GM12892 (cell line): ENCODE data around the gene EXOC3L1.
A peak's percentile ranks its signal among the peaks of the same experiment; 100 is the strongest.

ENCODE experiments used
- DNase-seq: peaks from one replicate; pipeline ENCODE4 v3.0.0; 2011; ENCODE audit not compliant: insufficient read length
- FAIRE-seq: peaks from 2 replicates; lab custom pipeline; 2011; peaks lifted over from hg19 to GRCh38; lab: Jason Lieb, UNC
- POLR2A ChIP-seq: IDR thresholded peaks from 2 replicates; pipeline ENCODE4 v1.6.1; 2011; ENCODE audit warnings: low read depth, low read length, control low read depth
- POLR2AphosphoS5 ChIP-seq: IDR thresholded peaks from 2 replicates; pipeline ENCODE4 v1.6.1; 2011; ENCODE audit warnings: low read depth, low read length, control low read depth
- TAF1 ChIP-seq: IDR thresholded peaks from 2 replicates; pipeline ENCODE4 v1.6.1; 2011; ENCODE audit warnings: low read depth, mild to moderate bottlenecking, control low read depth, low read length, borderline replicate concordance

Gene EXOC3L1

GRCh38 chr16:67202956-67203493, 13.1 kb upstream of the EXOC3L1 start:
- no peak for TF ChIP-seq POLR2AphosphoS5
- TF ChIP-seq POLR2A: no peak
- TF ChIP-seq TAF1: no peak
- DNase-seq (no peak), FAIRE-seq (no peak)

DNA sequence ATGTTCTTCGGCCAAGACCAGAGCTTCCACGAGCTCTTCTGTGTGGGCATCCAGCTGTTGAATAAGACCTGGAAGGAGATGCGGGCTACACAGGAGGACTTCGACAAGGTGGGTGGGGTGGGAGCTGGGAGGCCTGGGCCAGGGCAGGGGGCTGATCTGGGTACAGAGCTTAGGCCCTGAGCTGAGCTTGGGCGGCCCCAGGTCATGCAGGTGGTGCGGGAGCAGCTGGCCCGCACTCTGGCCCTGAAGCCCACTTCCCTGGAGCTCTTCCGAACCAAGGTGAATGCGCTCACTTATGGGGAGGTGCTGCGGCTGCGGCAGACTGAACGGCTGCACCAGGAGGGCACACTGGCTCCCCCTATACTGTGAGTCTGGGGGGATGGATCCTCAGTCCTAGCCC, 12.5 kb upstream of the EXOC3L1 start:
- DNase-seq: no peak
- no peak for FAIRE-seq
- TF ChIP-seq POLR2A: no peak
- TF ChIP-seq POLR2AphosphoS5: no peak
- TF ChIP-seq TAF1: no peak

- DNase-seq (no peak), FAIRE-seq (no peak)
- TF ChIP-seq TAF1 (no peak), POLR2A (no peak), POLR2AphosphoS5 (no peak)
Observed at GRCh38 chr16:67201411-67202345, 11.7 kb upstream of the EXOC3L1 start.

DNA sequence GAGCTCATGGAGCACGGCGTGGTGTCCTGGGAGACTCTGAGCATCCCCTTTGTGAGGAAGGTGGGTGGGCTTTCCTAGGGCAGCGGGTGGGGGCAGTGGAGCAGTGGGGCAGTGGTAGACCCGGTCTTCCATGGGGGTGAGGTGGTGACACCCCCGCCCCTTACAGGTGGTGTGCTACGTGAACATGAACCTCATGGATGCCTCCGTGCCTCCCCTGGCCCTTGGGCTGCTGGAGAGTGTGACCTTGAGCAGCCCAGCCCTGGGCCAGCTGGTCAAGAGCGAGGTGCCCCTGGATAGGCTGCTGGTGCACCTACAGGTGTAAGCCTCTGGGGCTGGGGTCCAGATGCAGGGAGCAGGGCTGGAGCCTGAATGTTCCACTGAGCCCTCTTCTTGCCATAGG, 10.6 kb upstream of the EXOC3L1 start:
- TF ChIP-seq POLR2AphosphoS5 (no peak), TAF1 (no peak), POLR2A (no peak)
- no peak for DNase-seq
- FAIRE-seq: no peak

- DNase-seq: no peak
- FAIRE-seq: no peak
Observed at GRCh38 chr16:67199808-67200198, 9.9 kb upstream of the EXOC3L1 start.

GRCh38 chr16:67199011-67199807, 9.3 kb upstream of the EXOC3L1 start, which contains the start of gene ELMO3:
Gene ELMO3 (plus strand): TSS chr16:67199131. CDS start chr16:67199327, 196 bp downstream.
- DNase-seq: no peak
- FAIRE-seq: no peak
- TF ChIP-seq POLR2A: peak; percentile 26; the same call in 1 of the 2 replicates
- TF ChIP-seq POLR2AphosphoS5: no peak; the same call in 1 of the 2 replicates
- TF ChIP-seq TAF1: no peak

More at GRCh38 chr16:67199808-67200198, 9.9 kb upstream of the EXOC3L1 start:
- TF ChIP-seq POLR2A: no peak
- no peak for TF ChIP-seq POLR2AphosphoS5
- no peak for TF ChIP-seq TAF1

DNA sequence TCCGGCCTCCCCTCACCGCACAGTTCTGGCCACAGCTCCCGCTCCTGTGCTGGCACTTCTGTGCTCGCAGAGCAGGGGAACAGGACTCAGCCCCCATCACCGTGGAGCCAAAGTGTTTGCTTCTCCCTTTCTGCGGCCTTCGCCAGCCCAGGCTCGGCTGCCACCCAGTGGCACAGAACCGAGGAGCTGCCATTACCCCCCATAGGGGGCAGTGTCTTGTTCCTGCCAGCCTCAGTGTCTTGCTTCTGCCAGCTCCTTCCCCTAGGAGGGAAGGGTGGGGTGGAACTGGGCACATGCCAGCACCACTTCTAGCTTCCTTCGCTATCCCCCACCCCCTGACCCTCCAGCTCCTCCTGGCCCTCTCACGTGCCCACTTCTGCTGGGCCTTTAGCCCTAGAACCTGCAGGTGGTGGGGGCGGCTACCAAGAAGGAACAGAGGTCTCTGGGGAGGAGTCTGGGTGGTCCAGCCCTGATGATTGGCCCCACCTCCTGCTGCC, 8.3 kb upstream of the EXOC3L1 start:
- FAIRE-seq (no peak), DNase-seq (no peak)
- no peak for TF ChIP-seq POLR2A
- TF ChIP-seq TAF1: no peak
- no peak for TF ChIP-seq POLR2AphosphoS5

DNA sequence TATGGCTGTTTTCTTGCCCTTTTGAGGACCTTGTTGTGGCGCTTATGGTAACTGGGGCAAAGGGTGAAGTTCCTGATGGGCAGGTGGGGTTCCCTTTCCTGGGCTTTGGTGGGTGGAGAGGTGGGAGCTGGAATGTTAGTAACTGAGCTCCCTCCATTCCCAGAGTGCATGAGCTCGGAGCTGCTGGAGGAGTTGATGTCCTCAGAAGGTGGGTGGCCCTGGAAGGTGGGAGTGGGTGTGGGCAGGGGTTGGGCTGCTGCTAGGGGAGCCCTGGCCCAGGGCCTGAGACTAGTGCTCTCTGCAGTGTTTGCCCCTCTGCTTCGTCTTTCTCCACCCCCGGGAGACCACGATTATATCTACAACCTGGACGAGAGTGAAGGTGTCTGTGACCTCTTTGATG, 7.8 kb upstream of the EXOC3L1 start:
- FAIRE-seq (no peak), DNase-seq (no peak)
- TF ChIP-seq POLR2A (no peak), TAF1 (no peak), POLR2AphosphoS5 (no peak)

DNA sequence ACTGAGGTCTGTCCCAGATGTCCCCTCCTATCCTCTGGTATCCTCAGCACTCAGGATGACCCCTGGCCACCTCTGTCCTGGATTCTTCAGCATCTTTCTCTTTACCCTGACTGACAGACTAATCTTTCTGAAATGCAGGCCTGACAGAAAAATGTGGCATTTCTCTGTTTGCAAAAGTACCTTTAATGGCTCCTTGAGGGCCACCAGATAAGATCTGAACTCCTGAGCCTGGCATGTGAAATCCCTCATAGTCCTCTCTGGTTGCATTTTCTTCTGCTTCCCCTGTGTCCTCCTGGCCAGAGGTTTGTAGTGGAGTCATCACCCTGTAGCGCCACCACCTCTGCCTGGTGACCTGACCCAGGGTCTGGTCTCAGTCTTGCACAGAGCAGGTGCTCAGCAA, 6.9 kb upstream of the EXOC3L1 start:
- FAIRE-seq: no peak
- TF ChIP-seq POLR2A: no peak
- TF ChIP-seq POLR2AphosphoS5: no peak
- no peak for TF ChIP-seq TAF1
- DNase-seq: no peak

- TF ChIP-seq POLR2AphosphoS5 (no peak), POLR2A (no peak), TAF1 (no peak)
- DNase-seq (no peak), FAIRE-seq (no peak)
Observed at GRCh38 chr16:67195676-67196075, 5.7 kb upstream of the EXOC3L1 start.

- no peak for TF ChIP-seq TAF1
- no peak; the same call in 1 of the 2 replicates for TF ChIP-seq POLR2AphosphoS5
- no peak for TF ChIP-seq POLR2A
- FAIRE-seq (no peak), DNase-seq (no peak)
Observed at GRCh38 chr16:67194260-67194659, 4.3 kb upstream of the EXOC3L1 start.
